Measurements from ENCODE around the gene SUSD6.
"Not testable (repeated sequence)": the region's sequence is repeated elsewhere in the genome, so short reads cannot be mapped to it uniquely, and the experiment has no call there.

SUSD6 gene

GRCh38 chr14:69625299-69626131 lies 14.1 kb downstream of the SUSD6 start:
- DNase-seq = no peak

- no peak for DNase-seq
Observed at GRCh38 chr14:69626132-69626500, 14.7 kb downstream of the SUSD6 start.

- DNase-seq = no peak
Observed at GRCh38 chr14:69629225-69630127, 18.1 kb downstream of the SUSD6 start.

- no peak for DNase-seq
Observed at GRCh38 chr14:69630360-69630759, 19.0 kb downstream of the SUSD6 start.

GRCh38 chr14:69631509-69631908 lies 20.1 kb downstream of the SUSD6 start:
- DNase-seq = no peak

- no peak for DNase-seq
Observed at GRCh38 chr14:69632164-69632563, 20.8 kb downstream of the SUSD6 start.

GRCh38 chr14:69632593-69633151 lies 21.3 kb downstream of the SUSD6 start:
- no peak for DNase-seq

- no peak for DNase-seq
Observed at GRCh38 chr14:69633238-69633637, 21.8 kb downstream of the SUSD6 start.

- no peak for DNase-seq
Observed at GRCh38 chr14:69635981-69636639, 24.7 kb downstream of the SUSD6 start.

GRCh38 chr14:69636718-69637480 lies 25.5 kb downstream of the SUSD6 start:
- no peak for DNase-seq

- no peak for DNase-seq
Observed at GRCh38 chr14:69637503-69638031, 26.2 kb downstream of the SUSD6 start.

GRCh38 chr14:69640931-69641330 lies 29.5 kb downstream of the SUSD6 start:
- DNase-seq = no peak

- not testable (repeated sequence) for DNase-seq
Observed at GRCh38 chr14:69642212-69642793, 30.9 kb downstream of the SUSD6 start.

- DNase-seq = no peak
Observed at GRCh38 chr14:69643430-69644200, 32.2 kb downstream of the SUSD6 start.

GRCh38 chr14:69644814-69645213 lies 33.4 kb downstream of the SUSD6 start:
- no peak for DNase-seq

GRCh38 chr14:69647213-69647612 lies 35.8 kb downstream of the SUSD6 start:
- no peak for DNase-seq

- DNase-seq = not testable (repeated sequence)
Observed at GRCh38 chr14:69647642-69648041, 36.2 kb downstream of the SUSD6 start.

GRCh38 chr14:69648480-69649451 lies 37.4 kb downstream of the SUSD6 start:
- DNase-seq = no peak

- DNase-seq = no peak
Observed at GRCh38 chr14:69650948-69651369, 39.6 kb downstream of the SUSD6 start.
